Measurements from ENCODE around the gene DNHD1.

The DNHD1 gene

DNA sequence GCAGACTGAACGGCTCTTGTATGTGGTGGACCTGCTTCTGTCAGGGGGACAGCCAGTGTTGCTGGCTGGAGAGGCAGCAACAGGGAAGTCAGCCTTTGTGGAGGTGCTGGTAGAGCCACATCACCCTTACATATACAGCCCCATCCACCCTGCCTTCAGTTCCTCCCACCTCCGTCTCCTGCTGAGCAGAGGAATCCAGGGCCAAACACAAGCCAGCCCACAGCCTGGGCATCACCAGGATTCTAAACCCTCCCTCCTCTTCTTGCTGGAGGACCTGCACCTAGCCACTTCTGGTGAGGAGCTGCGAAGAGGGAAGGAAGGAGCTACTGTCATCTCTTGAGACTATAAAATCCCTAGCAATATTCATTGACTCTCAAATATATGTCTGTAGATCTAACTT, 51.6 kb downstream of the DNHD1 start:
- H3K4me3 ChIP-seq (ENCODE audit: control insufficient read depth, low read depth, low read length), result no peak overlapping the region
- no peak for DNase-seq (ENCODE audit: low read depth)
- TF ChIP-seq, protein P1, sequence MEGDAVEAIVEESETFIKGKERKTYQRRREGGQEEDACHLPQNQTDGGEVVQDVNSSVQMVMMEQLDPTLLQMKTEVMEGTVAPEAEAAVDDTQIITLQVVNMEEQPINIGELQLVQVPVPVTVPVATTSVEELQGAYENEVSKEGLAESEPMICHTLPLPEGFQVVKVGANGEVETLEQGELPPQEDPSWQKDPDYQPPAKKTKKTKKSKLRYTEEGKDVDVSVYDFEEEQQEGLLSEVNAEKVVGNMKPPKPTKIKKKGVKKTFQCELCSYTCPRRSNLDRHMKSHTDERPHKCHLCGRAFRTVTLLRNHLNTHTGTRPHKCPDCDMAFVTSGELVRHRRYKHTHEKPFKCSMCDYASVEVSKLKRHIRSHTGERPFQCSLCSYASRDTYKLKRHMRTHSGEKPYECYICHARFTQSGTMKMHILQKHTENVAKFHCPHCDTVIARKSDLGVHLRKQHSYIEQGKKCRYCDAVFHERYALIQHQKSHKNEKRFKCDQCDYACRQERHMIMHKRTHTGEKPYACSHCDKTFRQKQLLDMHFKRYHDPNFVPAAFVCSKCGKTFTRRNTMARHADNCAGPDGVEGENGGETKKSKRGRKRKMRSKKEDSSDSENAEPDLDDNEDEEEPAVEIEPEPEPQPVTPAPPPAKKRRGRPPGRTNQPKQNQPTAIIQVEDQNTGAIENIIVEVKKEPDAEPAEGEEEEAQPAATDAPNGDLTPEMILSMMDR (conservative IDR thresholded peaks at IDR 0.05; ENCODE audit: control insufficient read depth, insufficient read depth, low read depth, low read length), result no peak

DNA sequence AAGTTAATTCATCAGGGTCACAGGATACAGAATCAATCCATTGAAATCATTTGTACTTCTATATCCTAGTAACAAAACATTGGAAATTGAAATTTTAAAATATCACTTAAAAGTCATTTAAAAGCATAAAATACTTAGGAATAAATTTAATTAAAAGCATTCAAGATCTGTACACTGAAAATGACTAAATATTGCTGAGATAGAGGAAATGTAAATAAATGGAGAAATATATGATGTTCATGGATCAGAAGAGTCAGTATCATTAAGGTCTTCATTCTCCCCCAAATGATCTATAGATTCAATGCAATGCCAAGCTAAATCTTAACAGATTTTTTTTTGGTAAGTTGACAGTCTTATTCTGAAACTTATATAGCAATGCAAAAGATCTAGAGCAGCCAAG, 56.6 kb downstream of the DNHD1 start:
- DNase-seq (ENCODE audit: low read depth), result no peak
- no peak overlapping the region for H3K4me3 ChIP-seq (ENCODE audit: control insufficient read depth, low read depth, low read length)
- TF ChIP-seq, protein P1 (conservative IDR thresholded peaks at IDR 0.05; ENCODE audit: control insufficient read depth, insufficient read depth, low read depth, low read length), result no peak

DNA sequence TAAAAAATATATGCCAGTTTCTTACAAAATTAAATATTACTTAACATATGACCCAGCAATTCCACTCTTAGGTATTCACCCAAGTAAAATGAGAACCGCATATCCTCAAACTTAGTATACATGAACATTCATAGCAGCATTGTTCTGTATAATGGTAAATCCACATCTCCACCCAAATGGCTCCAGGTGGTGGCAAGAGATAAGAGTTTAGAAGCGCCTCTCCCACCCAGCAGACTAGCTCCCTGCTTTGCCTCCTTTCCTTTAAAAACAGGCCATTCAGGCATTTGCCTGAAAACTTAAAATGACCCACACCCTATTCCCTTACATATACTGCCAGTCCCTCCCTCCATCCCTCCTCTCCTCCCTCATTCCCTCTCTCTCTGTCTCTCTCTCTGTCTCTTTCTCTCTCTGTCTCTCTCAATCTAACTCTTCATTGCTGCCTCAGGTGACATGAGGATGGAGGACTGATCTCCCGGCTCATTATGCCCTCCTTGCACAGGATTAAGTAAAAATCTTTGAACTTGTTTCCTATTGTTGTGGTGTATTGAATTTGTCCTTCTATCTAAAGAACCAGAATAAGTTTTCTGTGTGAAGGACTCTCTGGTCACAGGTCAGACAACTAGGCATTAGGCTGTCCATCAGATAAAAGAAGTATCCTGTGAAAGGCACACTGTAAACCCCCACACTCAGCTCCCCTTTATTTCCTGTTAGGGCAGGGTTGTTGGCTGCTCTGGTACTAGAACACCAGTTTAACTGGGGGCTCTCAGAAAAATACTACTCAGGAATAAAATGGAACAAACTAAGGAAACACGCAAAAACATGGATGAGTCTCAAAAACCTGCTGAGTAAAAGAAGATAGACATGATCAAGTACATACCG, 58.0 kb downstream of the DNHD1 start:
- TF ChIP-seq, protein P1 (conservative IDR thresholded peaks at IDR 0.05; ENCODE audit: control insufficient read depth, insufficient read depth, low read depth, low read length), result no peak
- H3K4me3 ChIP-seq (ENCODE audit: control insufficient read depth, low read depth, low read length), result no peak overlapping the region
- no peak for DNase-seq (ENCODE audit: low read depth)

DNA sequence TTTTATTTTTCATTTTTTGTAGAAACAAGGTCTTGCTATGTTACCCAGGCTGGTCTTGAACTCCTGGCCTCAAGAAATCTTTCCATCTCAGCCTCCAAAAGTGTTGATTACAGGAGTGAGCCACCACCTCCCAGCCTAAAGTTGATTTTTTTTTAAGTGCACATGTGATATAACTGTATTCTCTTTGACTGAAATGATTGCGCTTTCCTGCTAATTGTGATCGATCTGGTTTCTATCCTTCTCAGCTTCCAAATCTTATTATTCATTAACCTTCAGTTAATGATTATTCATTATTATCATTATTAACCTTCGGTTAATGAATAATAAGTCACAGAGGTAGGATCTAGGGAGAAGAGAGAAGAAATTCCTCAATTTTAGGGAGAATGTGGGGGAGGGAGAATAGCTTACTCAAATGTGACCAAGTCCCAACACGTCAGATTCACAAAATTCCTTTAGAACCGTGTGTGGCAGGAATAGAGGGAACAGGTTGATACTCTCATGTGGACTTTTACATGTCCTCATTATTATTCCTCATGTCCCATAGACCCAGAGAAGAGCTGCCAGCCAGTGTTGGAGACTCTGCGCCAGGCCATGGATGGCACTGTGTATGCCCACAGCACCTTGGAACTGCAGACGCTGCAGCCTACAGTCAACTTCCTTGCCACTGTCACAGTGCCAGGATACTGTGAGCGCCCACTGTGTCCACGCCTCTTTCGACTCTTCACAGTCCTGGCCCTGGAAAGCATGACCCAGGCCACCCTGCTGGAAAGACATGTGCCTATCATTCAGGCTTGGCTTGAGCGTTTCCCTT, 59.3 kb downstream of the DNHD1 start:
- no peak overlapping the region for H3K4me3 ChIP-seq (ENCODE audit: control insufficient read depth, low read depth, low read length)
- DNase-seq (ENCODE audit: low read depth), result no peak

DNA sequence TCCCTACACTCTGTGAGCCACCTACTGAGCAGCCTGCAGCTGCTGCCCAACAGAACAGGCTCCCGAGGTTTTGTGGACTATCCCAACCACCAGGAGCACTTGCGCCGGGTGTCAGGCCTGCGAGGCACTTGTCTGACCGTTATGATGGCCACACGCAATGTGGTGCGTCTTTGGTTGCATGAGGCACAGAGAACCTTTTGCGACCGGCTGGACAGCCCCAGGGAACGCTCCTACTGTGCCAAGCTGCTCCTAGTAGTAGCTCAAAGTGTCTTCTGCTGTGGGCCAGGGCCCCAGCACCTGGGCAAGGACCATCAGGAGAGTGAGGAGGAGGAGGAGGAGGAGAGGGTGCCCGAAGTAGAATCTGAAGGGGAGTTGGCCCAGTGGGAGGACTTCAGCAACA, 60.0 kb downstream of the DNHD1 start:
- TF ChIP-seq, protein P1 (conservative IDR thresholded peaks at IDR 0.05; ENCODE audit: control insufficient read depth, insufficient read depth, low read depth, low read length), result no peak
- no peak for DNase-seq (ENCODE audit: low read depth)
- no peak overlapping the region for H3K4me3 ChIP-seq (ENCODE audit: control insufficient read depth, low read depth, low read length)

More for the DNA sequence above, 59.3 kb downstream of the DNHD1 start:
- TF ChIP-seq, protein P1 (conservative IDR thresholded peaks at IDR 0.05; ENCODE audit: control insufficient read depth, insufficient read depth, low read depth, low read length), result no peak

DNA sequence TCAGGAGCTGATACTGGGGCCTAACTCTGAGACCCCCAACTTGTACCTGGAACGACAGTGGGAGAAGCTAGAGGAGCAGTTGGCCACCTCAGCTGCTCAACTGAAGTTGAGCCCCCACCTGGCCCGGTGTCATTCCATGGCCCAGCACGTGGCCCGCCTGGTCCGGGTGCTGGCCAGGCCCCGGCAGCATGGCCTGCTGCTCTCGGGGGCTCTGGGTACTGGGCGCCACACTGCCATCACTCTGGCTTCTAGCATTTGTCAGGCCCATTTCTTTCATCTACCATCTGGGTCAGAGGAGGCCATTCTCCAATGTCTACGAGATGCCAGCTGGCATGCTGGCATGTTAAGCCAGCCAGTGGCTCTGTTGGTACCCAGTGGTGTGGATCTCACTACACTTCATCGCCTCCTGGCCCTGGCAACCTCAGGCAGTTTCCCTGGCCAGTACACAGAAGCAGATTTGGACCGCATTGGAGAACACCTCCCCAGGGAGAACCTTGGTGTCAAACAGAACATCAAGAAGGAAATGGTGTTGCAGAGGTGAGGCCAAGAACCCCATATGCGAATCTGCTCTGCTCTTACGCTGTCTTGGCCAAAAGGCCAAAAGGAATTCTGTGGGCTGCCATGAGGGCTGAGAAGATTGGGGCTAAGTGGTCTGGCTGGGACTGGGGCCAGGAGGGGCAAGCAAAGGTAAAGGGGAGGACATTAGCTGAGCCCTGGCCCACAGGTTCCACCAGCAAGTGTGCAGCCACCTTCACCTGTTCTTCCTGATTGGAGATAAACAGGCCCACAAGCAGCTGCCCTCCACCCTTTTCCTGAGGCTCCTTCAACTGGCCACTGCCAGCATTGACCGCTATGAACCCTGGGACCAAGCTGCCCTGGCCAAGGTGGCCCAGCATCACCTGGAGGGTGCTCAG, 60.9 kb downstream of the DNHD1 start:
- H3K4me3 ChIP-seq (ENCODE audit: control insufficient read depth, low read depth, low read length), result no peak overlapping the region
- TF ChIP-seq, protein P1 (conservative IDR thresholded peaks at IDR 0.05; ENCODE audit: control insufficient read depth, insufficient read depth, low read depth, low read length), result no peak
- DNase-seq (ENCODE audit: low read depth), result no peak

Data from fibroblast of mammary gland (primary cell).